ENCODE results near the gene NEUROD6.

NEUROD6 gene

GRCh38 chr7:31343516-31344305, 3.2 kb upstream of the NEUROD6 start:
- in situ Hi-C loops (cut with HindIII; ENCODE audit: low pct_unique_long_range_greater_than_20kb, low sequenced_read_pairs) = no loop called here
- no peak for TF ChIP-seq JUND (IDR thresholded peaks at IDR 0.05; ENCODE audit: low read depth)
- no peak for DNase-seq (ENCODE audit: low read depth in 1 of 2, low spot score in 1 of 2)

- no peak for TF ChIP-seq JUND (IDR thresholded peaks at IDR 0.05; ENCODE audit: low read depth)
- no peak for DNase-seq (ENCODE audit: low read depth in 1 of 2, low spot score in 1 of 2)
- in situ Hi-C loops (cut with HindIII; ENCODE audit: low pct_unique_long_range_greater_than_20kb, low sequenced_read_pairs) = no loop called here
Measured at GRCh38 chr7:31341141-31341540, 615 bp upstream of the NEUROD6 start.

GRCh38 chr7:31340051-31340450, 475 bp downstream of the NEUROD6 start:
- in situ Hi-C loops (cut with HindIII; ENCODE audit: low pct_unique_long_range_greater_than_20kb, low sequenced_read_pairs) = no loop called here
- no peak for TF ChIP-seq JUND (IDR thresholded peaks at IDR 0.05; ENCODE audit: low read depth)
- no peak for DNase-seq (ENCODE audit: low read depth in 1 of 2, low spot score in 1 of 2)

GRCh38 chr7:31338706-31339105, 1.8 kb downstream of the NEUROD6 start:
- TF ChIP-seq JUND (IDR thresholded peaks at IDR 0.05; ENCODE audit: low read depth) = no peak
- no peak for DNase-seq (ENCODE audit: low read depth in 1 of 2, low spot score in 1 of 2)
- in situ Hi-C loops (cut with HindIII; ENCODE audit: low pct_unique_long_range_greater_than_20kb, low sequenced_read_pairs) = no loop called here

- TF ChIP-seq JUND (IDR thresholded peaks at IDR 0.05; ENCODE audit: low read depth) = no peak
- in situ Hi-C loops (cut with HindIII; ENCODE audit: low pct_unique_long_range_greater_than_20kb, low sequenced_read_pairs) = no loop called here
Measured at GRCh38 chr7:31337002-31337565, 3.4 kb downstream of the NEUROD6 start.

GRCh38 chr7:31336202-31337001, 4.1 kb downstream of the NEUROD6 start:
- in situ Hi-C loops (cut with HindIII; ENCODE audit: low pct_unique_long_range_greater_than_20kb, low sequenced_read_pairs) = no loop called here
- no peak for TF ChIP-seq JUND (IDR thresholded peaks at IDR 0.05; ENCODE audit: low read depth)
- no peak for DNase-seq (ENCODE audit: low read depth in 1 of 2, low spot score in 1 of 2)

More at GRCh38 chr7:31337002-31337565, 3.4 kb downstream of the NEUROD6 start:
- DNase-seq (ENCODE audit: low read depth in 1 of 2, low spot score in 1 of 2) = no peak

- in situ Hi-C loops (cut with HindIII; ENCODE audit: low pct_unique_long_range_greater_than_20kb, low sequenced_read_pairs) = no loop called here
Measured at GRCh38 chr7:31335884-31336201, 4.7 kb downstream of the NEUROD6 start.

GRCh38 chr7:31335161-31335856, 5.2 kb downstream of the NEUROD6 start:
- in situ Hi-C loops (cut with HindIII; ENCODE audit: low pct_unique_long_range_greater_than_20kb, low sequenced_read_pairs) = no loop called here
- no peak for TF ChIP-seq JUND (IDR thresholded peaks at IDR 0.05; ENCODE audit: low read depth)
- no peak for DNase-seq (ENCODE audit: low read depth in 1 of 2, low spot score in 1 of 2)

More at GRCh38 chr7:31335884-31336201, 4.7 kb downstream of the NEUROD6 start:
- no peak for TF ChIP-seq JUND (IDR thresholded peaks at IDR 0.05; ENCODE audit: low read depth)
- no peak for DNase-seq (ENCODE audit: low read depth in 1 of 2, low spot score in 1 of 2)

GRCh38 chr7:31333291-31333690, 7.2 kb downstream of the NEUROD6 start:
- TF ChIP-seq JUND (IDR thresholded peaks at IDR 0.05; ENCODE audit: low read depth) = no peak

GRCh38 chr7:31327071-31327470, 13.5 kb downstream of the NEUROD6 start:
- in situ Hi-C loops (cut with HindIII; ENCODE audit: low pct_unique_long_range_greater_than_20kb, low sequenced_read_pairs) = no loop called here
- DNase-seq (ENCODE audit: low read depth in 1 of 2, low spot score in 1 of 2) = no peak

More at GRCh38 chr7:31333291-31333690, 7.2 kb downstream of the NEUROD6 start:
- DNase-seq (ENCODE audit: low read depth in 1 of 2, low spot score in 1 of 2) = no peak
- in situ Hi-C loops (cut with HindIII; ENCODE audit: low pct_unique_long_range_greater_than_20kb, low sequenced_read_pairs) = no loop called here

GRCh38 chr7:31326416-31326815, 14.1 kb downstream of the NEUROD6 start:
- no peak for TF ChIP-seq JUND (IDR thresholded peaks at IDR 0.05; ENCODE audit: low read depth)
- no peak for DNase-seq (ENCODE audit: low read depth in 1 of 2, low spot score in 1 of 2)
- in situ Hi-C loops (cut with HindIII; ENCODE audit: low pct_unique_long_range_greater_than_20kb, low sequenced_read_pairs) = no loop called here

More at GRCh38 chr7:31327071-31327470, 13.5 kb downstream of the NEUROD6 start:
- TF ChIP-seq JUND (IDR thresholded peaks at IDR 0.05; ENCODE audit: low read depth) = no peak

- TF ChIP-seq JUND (IDR thresholded peaks at IDR 0.05; ENCODE audit: low read depth) = no peak
- in situ Hi-C loops (cut with HindIII; ENCODE audit: low pct_unique_long_range_greater_than_20kb, low sequenced_read_pairs) = no loop called here
- no peak for DNase-seq (ENCODE audit: low read depth in 1 of 2, low spot score in 1 of 2)
Measured at GRCh38 chr7:31323101-31323500, 17.4 kb downstream of the NEUROD6 start.
